ENCODE data around the gene NPHS1. TPM values are rescaled to one million over a fixed set of nuclear protein-coding genes. Genes with fewer than 3 reads are reported as not detected.
A peak's percentile ranks its signal among the peaks of the same experiment; 100 is the strongest.
"Not testable (repeated sequence)": the region's sequence is repeated elsewhere in the genome, so short reads cannot be mapped to it uniquely, and the experiment has no call there.

Gene NPHS1
- total and polyA plus RNA-seq, 4 donors: 0.30 to 2.1 (median 1.2) TPM

DNA sequence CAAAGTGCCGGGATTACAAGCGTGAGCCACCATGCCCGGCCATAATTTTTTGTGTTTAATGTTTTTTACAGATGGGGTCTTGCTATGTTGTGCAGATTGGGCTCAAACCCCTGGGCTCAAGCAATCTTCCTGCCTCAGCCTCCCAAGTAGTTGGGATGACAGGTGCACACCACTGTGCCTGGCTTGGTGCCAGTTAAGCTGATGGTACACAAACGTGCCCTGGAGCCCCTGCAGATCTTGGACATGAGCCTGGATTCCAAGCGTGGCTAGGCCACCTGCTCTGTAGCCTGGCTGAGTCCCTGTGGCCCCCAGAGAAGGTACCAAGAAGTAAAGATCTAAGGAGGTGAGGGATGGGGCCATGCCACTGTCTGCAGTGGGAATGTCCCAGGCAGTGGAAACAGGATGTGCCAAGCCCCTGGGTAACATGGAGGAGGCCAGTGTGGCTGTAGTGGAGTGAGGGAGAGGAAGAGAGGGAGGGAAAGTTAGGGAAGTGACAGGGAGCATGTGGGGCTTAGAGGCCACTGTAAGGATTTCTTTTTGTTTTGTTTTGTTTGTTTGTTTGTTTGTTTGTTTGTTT lies 46.7 kb downstream of the NPHS1 start:
- H3K36me3 ChIP-seq (ENCODE audit: control insufficient read depth, insufficient read depth, low read length): no peaks in the 10 kb centered on the region
- no peaks in the 10 kb centered on the region for H3K4me1 ChIP-seq (ENCODE audit: control insufficient read depth, insufficient read depth, low read length)
- H3K4me3 ChIP-seq (ENCODE audit: low read depth, low read length): no peak overlapping the region
- H3K9me3 ChIP-seq (ENCODE audit: control insufficient read depth, insufficient read depth, low read length): no peaks in the 10 kb centered on the region
- no peaks in the 10 kb centered on the region for H3K27me3 ChIP-seq (ENCODE audit: control insufficient read depth, insufficient read depth, low read length)
- H3K27ac ChIP-seq (ENCODE audit: low read depth, low read length): no peak overlapping the region
- WGBS (ENCODE audit: insufficient coverage): 68% methylated on average over 4 of the region's 5 CpGs
- no peak for DNase-seq (ENCODE audit: low read depth in 4 of 6, low spot score in 6 of 6)

DNA sequence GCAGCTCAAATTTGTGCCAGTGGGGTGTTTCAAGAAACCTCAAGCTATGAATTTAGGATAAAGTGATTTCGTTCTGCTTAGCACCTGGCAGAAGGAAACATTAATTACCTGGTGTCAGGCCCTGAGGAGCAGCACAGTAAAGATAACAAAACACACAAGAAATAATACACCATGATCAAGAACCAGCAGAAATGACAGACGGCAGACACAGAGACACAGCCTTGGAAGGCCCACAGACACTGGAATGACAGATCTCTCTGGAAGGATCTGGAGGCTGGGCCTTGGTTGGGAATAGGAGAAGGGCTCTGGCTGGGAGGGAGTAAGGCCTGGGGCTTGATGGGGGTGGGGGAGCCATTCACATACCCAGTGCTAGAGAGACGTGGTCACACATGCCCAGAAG lies 50.5 kb downstream of the NPHS1 start:
- no peak for DNase-seq (ENCODE audit: low read depth in 4 of 6, low spot score in 6 of 6)
- Histone ChIP-seq H3K4me3 (ENCODE audit: low read depth, low read length) (no peak overlapping the region), H3K27me3 (ENCODE audit: control insufficient read depth, insufficient read depth, low read length) (peaks cover 7% of the 10 kb centered on the region), H3K9me3 (ENCODE audit: control insufficient read depth, insufficient read depth, low read length) (no peaks in the 10 kb centered on the region), H3K4me1 (ENCODE audit: control insufficient read depth, insufficient read depth, low read length) (peaks cover 10% of the 10 kb centered on the region), H3K27ac (ENCODE audit: low read depth, low read length) (no peak overlapping the region), H3K36me3 (ENCODE audit: control insufficient read depth, insufficient read depth, low read length) (no peaks in the 10 kb centered on the region)
- 67% methylated on average over 2 of the region's 3 CpGs for WGBS (ENCODE audit: insufficient coverage)

DNA sequence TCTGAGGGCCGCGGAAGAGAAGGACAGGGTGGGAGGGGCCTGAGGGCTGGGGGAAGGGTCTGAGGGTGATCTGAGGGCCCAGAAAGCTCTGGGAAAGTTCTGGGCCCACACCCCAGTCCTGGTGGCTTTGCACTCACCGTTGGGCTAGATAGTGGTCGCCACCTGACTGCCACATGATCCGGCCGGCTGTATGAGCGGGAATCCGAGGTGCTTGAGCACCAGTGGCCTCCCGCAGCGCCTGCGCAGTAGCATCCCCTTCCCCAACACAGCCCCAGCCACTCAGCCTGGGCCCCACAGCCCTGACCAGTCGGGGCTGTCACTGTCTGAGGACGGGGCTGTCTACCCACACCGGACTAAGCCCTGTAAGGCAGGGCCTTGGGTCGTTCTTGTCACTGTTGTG lies 54.6 kb downstream of the NPHS1 start:
- WGBS (ENCODE audit: insufficient coverage): 2% methylated on average over 15 of the region's 15 CpGs
- H3K4me3 ChIP-seq (ENCODE audit: low read depth, low read length): no peak overlapping the region
- no peaks in the 10 kb centered on the region for H3K36me3 ChIP-seq (ENCODE audit: control insufficient read depth, insufficient read depth, low read length)
- no peaks in the 10 kb centered on the region for H3K9me3 ChIP-seq (ENCODE audit: control insufficient read depth, insufficient read depth, low read length)
- no peak overlapping the region for H3K27ac ChIP-seq (ENCODE audit: low read depth, low read length)
- peaks cover 13% of the 10 kb centered on the region for H3K4me1 ChIP-seq (ENCODE audit: control insufficient read depth, insufficient read depth, low read length)
- H3K27me3 ChIP-seq (ENCODE audit: control insufficient read depth, insufficient read depth, low read length): peaks cover 10% of the 10 kb centered on the region
- DNase-seq (ENCODE audit: low read depth in 4 of 6, low spot score in 6 of 6): peak in 2 of 6 donors; percentile 69 to 82

DNA sequence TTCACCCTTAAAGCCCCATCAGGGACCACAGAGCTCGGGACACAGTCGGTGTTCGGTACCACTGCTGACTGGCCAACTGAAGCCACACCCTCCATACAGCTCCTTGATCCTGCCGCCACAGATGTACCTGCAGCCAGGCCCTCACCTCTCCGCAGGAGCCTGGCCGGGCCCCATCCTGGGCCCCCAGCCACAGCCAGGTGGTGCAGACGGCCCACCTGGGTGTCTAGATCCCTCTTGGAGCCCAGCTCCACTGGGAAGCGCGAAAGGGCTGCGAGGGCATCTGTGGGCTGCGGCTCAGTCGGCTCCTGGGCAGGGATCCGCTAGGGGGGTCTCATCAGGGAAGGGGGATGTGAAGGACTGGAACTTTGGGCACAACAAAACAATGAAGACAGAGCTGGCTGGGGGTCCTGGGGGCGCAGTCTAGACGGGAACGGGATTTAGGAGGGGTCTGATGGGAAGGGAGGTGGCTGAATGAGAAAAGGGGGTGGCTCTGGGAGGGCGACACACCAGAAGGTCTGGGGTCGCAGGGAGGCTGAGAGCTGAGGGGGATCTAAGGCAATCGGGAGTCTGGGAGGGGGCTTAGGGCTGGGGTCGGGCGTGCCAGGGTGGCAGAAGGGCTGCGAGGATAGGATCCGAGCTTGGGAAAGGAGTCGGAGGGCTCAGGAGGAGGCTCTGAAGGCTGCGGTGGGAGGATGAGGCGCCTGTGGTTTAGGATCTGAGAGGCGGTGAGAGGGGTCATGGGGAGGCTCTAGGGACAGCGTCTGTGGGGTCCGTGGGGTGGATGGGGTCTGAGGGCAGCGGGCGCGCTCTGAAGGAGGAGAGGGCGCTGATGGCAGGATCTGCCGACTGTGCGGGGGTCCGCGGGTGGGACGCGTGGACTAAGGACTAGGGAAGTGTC lies 55.4 kb downstream of the NPHS1 start:
- no peak for DNase-seq (ENCODE audit: low read depth in 4 of 6, low spot score in 6 of 6)
- no peaks in the 10 kb centered on the region for H3K9me3 ChIP-seq (ENCODE audit: control insufficient read depth, insufficient read depth, low read length)
- no peak overlapping the region for H3K27ac ChIP-seq (ENCODE audit: low read depth, low read length)
- H3K36me3 ChIP-seq (ENCODE audit: control insufficient read depth, insufficient read depth, low read length): no peaks in the 10 kb centered on the region
- H3K27me3 ChIP-seq (ENCODE audit: control insufficient read depth, insufficient read depth, low read length): peaks cover 10% of the 10 kb centered on the region
- H3K4me1 ChIP-seq (ENCODE audit: control insufficient read depth, insufficient read depth, low read length): peaks cover 13% of the 10 kb centered on the region
- no peak overlapping the region for H3K4me3 ChIP-seq (ENCODE audit: low read depth, low read length)
- WGBS (ENCODE audit: insufficient coverage): 13% methylated on average over 39 of the region's 39 CpGs

DNA sequence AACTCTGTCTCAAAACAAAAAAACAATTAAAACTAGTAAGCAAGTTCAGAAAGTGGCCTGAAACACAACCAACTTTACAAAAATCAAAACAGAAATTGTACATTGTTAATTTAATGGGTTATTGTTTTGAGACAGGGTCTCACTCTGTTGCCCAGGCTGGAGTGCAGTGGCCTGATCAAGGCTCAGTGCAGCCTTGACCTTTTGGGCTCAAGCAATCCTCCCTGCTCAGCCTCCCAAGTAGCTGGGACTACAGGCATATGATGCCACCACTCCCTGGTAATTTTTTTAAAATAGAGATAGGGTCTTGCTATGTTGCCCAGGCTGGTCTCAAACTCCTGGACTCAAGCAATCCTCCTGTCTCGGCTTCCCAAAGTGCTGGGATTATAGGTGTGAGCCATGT lies 56.7 kb downstream of the NPHS1 start:
- no CpG with 5 or more reads among the region's 1 CpG for WGBS (ENCODE audit: insufficient coverage)
- H3K27ac ChIP-seq (ENCODE audit: low read depth, low read length); DNase-seq (ENCODE audit: low read depth in 4 of 6, low spot score in 6 of 6); H3K36me3 ChIP-seq (ENCODE audit: control insufficient read depth, insufficient read depth, low read length); H3K9me3 ChIP-seq (ENCODE audit: control insufficient read depth, insufficient read depth, low read length); H3K4me3 ChIP-seq (ENCODE audit: low read depth, low read length): not testable (repeated sequence)
- Histone ChIP-seq H3K4me1 (ENCODE audit: control insufficient read depth, insufficient read depth, low read length) (peaks cover 13% of the 10 kb centered on the region), H3K27me3 (ENCODE audit: control insufficient read depth, insufficient read depth, low read length) (peaks cover 10% of the 10 kb centered on the region)

DNA sequence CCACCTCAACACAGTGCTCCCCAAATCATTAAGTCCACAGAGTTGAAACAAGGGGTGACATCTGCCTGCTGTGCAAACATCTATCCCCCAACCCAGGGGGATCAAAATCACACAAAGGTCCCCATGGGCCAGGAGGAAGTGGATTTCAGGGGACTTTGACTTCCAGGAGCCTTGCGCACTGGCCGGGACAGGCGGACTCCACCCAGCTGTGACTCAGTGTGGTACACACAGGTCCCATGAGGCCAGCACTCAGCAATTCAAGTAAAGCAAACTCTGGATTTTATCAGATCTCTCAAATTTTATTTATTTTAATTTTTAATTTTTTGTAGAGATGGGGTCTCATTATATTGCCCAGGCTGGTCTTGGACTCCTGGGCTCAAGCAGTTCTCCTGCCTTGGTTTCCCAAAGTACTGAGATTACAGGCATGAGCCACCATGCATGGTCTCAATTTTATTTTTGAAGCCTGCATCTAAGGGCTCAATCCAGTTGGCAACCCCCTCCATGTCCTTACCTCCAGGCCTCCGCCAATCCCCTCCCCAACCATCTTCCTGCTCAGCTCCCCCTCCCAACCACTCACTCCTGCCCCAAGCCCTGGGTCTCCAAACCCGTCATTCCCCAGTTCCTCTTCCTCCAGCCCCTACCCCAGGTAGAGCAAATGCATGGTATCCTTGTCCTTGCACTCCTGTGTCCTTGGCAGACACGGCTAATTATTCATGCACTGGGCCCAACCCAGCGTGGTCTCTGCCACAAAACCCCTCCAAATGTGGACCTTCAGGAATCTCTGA lies 58.7 kb downstream of the NPHS1 start:
- no peak overlapping the region for H3K27ac ChIP-seq (ENCODE audit: low read depth, low read length)
- H3K4me1 ChIP-seq (ENCODE audit: control insufficient read depth, insufficient read depth, low read length): peaks cover 13% of the 10 kb centered on the region
- H3K36me3 ChIP-seq (ENCODE audit: control insufficient read depth, insufficient read depth, low read length): peaks cover 27% of the 10 kb centered on the region
- H3K27me3 ChIP-seq (ENCODE audit: control insufficient read depth, insufficient read depth, low read length): peaks cover 10% of the 10 kb centered on the region
- H3K9me3 ChIP-seq (ENCODE audit: control insufficient read depth, insufficient read depth, low read length): no peaks in the 10 kb centered on the region
- H3K4me3 ChIP-seq (ENCODE audit: low read depth, low read length): no peak overlapping the region
- 87% methylated on average over 7 of the region's 7 CpGs for WGBS (ENCODE audit: insufficient coverage)
- DNase-seq (ENCODE audit: low read depth in 4 of 6, low spot score in 6 of 6): no peak

DNA sequence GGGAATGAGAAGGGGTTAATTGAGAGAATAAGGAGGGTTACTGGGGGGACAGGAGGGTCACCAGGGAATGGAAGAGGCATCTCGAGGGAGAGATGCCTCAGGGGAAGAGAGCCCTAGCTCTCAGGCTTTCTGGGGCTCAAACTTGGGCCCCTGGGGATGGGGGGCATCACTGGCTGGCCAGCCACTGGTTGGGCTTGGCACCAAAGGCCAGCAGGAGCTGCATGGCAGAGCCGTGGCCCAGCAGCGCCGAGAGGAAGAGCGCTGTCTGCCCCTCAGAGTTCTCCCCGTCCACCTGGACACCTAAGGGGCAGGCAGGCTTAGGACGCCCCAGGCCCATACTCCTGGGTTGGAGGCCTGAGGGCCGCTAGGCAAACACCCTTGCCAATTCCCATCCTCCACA lies 59.4 kb downstream of the NPHS1 start:
- Histone ChIP-seq H3K36me3 (ENCODE audit: control insufficient read depth, insufficient read depth, low read length) (peaks cover 34% of the 10 kb centered on the region), H3K27me3 (ENCODE audit: control insufficient read depth, insufficient read depth, low read length) (peaks cover 10% of the 10 kb centered on the region), H3K4me1 (ENCODE audit: control insufficient read depth, insufficient read depth, low read length) (peaks cover 12% of the 10 kb centered on the region), H3K4me3 (ENCODE audit: low read depth, low read length) (no peak overlapping the region), H3K27ac (ENCODE audit: low read depth, low read length) (no peak overlapping the region), H3K9me3 (ENCODE audit: control insufficient read depth, insufficient read depth, low read length) (no peaks in the 10 kb centered on the region)
- no peak for DNase-seq (ENCODE audit: low read depth in 4 of 6, low spot score in 6 of 6)
- 78% methylated on average over 8 of the region's 8 CpGs for WGBS (ENCODE audit: insufficient coverage)

DNA sequence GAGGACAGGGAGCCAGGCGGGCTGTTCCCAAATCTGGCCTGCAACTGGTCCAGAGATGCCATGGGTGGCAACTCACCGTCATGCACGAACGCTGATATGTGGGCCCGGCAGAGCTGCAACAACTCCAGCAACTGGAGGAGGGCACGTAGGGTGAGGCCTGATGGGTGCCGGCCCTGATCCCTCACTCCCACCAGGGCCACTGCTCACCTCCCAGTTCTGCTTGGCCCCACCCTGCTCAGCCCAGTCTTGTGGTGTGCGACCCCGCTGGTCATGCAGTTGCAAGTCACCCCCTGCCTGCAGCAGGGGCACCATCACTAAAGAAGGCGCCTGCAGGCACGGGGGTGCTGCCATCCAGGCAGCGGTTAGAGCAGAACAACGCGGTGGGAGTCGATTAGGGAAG lies 60.0 kb downstream of the NPHS1 start:
- no peak overlapping the region for H3K27ac ChIP-seq (ENCODE audit: low read depth, low read length)
- 76% methylated on average over 15 of the region's 15 CpGs for WGBS (ENCODE audit: insufficient coverage)
- no peak for DNase-seq (ENCODE audit: low read depth in 4 of 6, low spot score in 6 of 6)
- peaks cover 8% of the 10 kb centered on the region for H3K27me3 ChIP-seq (ENCODE audit: control insufficient read depth, insufficient read depth, low read length)
- peaks cover 8% of the 10 kb centered on the region for H3K4me1 ChIP-seq (ENCODE audit: control insufficient read depth, insufficient read depth, low read length)
- no peaks in the 10 kb centered on the region for H3K9me3 ChIP-seq (ENCODE audit: control insufficient read depth, insufficient read depth, low read length)
- no peak overlapping the region for H3K4me3 ChIP-seq (ENCODE audit: low read depth, low read length)
- H3K36me3 ChIP-seq (ENCODE audit: control insufficient read depth, insufficient read depth, low read length): peaks cover 39% of the 10 kb centered on the region

DNA sequence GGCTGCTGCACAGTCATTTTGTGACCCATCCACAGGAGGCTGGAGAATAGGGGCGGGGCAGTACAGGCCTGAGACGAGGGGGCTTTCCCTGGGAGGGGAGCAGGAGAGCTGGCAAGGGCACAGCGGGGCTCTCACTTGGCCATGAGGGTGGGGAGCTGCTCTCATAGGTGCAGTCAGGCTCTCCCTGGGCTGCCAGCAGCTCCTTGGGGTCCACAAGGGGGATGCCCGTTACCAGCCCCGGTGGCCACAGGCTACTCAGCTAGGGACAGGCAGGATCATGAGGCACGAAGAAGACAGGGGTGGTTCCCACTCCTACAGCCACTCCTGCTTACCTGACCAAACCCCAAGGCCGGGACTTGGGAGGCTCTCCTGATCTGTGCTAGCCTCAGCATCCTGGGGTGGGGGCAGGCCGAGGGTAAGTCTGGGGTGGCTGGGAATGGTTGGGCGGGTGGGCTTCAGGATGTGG lies 60.5 kb downstream of the NPHS1 start:
- DNase-seq (ENCODE audit: low read depth in 4 of 6, low spot score in 6 of 6): no peak
- no peak overlapping the region for H3K4me3 ChIP-seq (ENCODE audit: low read depth, low read length)
- H3K4me1 ChIP-seq (ENCODE audit: control insufficient read depth, insufficient read depth, low read length): peaks cover 3% of the 10 kb centered on the region
- H3K9me3 ChIP-seq (ENCODE audit: control insufficient read depth, insufficient read depth, low read length): no peaks in the 10 kb centered on the region
- H3K36me3 ChIP-seq (ENCODE audit: control insufficient read depth, insufficient read depth, low read length): peaks cover 44% of the 10 kb centered on the region
- H3K27ac ChIP-seq (ENCODE audit: low read depth, low read length): no peak overlapping the region
- peaks cover 3% of the 10 kb centered on the region for H3K27me3 ChIP-seq (ENCODE audit: control insufficient read depth, insufficient read depth, low read length)
- WGBS (ENCODE audit: insufficient coverage): 84% methylated on average over 9 of the region's 9 CpGs
